GM12874 (cell line): Measurements from ENCODE around the gene SLC6A1.

Experiments used
- TF ChIP-seq, protein P1 (sequence below): IDR thresholded peaks from 2 replicates; pipeline ENCODE4 v1.5.1; 2011; ENCODE audit warnings: low read depth, mild to moderate bottlenecking, control low read depth, low read length, moderate library complexity; ENCODE audit not compliant: insufficient read depth

The SLC6A1 gene

DNA sequence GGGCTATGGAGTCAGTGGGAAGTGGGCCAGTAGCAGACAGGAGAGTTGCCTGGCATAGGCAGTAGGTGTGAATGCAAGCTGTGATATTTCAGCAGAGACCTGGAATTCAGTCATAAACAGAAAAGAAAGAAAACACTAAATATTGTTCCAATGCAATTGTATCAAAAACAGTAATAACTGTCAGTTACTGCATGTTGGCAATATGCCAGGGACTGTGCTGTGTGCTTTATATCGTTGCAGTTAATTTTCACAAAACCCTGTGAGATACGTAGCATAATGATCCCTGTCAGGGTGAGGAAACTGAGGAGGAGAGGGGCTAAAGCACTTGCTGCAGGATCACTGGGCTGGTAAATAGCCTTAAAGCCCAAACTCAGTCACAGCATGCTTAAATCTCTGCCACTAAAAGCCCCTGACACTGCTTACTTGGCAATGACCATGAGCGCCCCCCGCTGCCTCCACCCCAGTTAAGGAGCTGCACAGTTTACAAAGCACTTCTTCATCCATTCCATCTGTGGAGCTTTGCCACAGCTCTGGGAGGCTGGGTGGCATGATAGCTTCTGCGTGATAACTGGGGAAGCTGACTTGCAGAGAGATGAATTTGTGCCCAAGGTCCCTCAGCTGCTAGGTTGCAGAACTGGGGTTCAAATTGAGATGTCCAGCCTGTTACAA lies 3.9 kb downstream of the SLC6A1 start:
- TF ChIP-seq, protein P1, sequence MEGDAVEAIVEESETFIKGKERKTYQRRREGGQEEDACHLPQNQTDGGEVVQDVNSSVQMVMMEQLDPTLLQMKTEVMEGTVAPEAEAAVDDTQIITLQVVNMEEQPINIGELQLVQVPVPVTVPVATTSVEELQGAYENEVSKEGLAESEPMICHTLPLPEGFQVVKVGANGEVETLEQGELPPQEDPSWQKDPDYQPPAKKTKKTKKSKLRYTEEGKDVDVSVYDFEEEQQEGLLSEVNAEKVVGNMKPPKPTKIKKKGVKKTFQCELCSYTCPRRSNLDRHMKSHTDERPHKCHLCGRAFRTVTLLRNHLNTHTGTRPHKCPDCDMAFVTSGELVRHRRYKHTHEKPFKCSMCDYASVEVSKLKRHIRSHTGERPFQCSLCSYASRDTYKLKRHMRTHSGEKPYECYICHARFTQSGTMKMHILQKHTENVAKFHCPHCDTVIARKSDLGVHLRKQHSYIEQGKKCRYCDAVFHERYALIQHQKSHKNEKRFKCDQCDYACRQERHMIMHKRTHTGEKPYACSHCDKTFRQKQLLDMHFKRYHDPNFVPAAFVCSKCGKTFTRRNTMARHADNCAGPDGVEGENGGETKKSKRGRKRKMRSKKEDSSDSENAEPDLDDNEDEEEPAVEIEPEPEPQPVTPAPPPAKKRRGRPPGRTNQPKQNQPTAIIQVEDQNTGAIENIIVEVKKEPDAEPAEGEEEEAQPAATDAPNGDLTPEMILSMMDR, result no peak

DNA sequence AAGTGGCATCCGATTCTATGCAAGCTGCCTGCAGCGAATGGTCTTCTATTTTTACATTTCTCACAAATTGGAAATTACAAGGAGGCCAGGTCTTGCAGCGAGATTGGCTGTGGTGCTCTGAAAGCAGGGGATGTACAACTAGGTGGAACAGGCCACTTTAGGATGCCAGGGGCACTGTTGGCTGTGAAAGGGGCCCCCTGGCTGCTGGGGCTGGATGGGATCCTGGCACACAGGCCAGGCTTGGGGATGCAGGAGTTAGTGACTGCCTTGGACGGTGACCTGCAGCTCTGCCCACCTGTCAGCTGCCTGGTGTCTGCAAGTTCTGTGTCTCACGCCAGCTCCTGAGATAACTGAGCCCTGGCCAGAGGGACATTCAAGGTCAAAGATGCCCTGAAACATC lies 4.6 kb downstream of the SLC6A1 start:
- TF ChIP-seq, protein P1, result no peak

DNA sequence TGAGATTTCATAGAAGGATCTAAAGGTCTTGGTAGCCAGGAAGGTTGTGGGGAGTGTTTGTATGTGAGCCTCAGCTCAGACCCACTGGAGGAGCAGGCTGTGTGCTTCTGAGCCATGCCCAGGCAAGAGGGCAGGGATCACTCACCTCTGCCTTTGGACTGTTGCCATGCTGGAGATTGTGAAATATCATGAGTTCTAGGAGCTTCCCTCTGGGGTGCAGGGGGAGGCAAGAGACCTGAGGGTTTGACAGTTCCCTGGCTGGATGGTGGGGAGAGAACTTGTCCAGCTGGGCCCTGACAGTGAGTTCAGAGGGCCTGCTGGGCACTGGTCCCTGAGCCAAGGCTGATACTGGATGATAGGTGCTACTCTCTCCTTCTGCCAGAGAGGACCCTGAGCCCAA lies 6.0 kb downstream of the SLC6A1 start:
- TF ChIP-seq, protein P1, result no peak

DNA sequence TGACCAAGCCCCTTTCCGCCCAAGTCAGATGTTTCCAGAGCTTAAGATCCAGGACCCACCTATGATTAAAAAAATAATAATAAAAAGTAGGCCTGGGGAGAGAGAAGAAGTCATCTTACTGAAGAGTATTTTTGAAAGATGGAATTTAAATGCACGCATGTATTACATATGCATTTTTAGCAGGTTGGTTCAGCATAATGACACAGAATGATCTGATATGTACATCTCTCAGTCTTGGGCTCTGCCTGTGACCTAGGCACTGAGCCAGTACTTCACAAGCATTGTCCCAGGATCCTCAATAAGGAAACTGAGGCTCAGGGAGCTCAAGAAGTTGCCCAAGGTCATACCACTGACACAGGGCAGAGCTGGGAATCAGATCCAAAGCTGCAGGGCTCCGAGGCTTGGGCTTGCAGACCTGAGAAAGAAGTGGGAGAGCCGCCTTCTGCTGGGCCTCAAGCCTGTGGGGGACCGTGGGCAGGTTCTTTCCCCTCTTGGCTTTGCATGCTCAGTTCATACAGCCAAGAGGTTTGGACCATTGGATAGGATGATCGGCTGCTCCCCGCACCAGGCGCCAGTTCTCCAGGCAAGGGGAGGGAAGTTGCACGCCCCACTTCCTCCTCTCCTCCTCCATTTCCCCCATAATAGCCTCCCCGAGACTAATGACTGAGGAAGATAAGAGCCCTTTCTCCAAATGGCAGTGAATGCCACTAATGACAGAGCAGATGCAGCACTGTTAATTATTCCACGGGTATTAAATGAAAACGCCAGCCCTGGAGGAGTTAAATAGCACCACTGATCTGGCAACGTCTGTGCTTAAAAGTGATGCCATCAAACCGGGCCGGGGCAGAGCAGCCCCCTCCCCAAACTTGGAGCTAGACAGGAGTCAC lies 6.9 kb downstream of the SLC6A1 start:
- TF ChIP-seq, protein P1, result no peak

DNA sequence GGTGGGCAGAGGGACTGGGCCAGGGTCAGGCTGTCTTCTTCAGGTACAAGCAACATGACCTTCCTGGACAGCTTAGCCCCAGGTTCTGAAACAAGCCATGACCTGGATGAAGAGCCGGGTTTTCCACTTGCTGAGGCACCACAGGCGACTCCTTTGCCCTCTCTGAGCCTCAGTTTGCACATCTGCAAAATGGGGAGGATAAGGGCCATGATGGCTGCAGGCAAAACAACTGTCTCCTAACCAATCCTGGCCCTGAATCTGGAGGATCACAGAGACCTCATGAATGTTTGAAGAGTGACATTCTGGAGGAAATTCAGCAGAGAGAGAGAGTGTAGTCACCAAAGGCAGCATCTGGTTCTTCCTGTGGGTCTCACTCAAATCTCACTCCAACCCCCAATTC lies 8.0 kb downstream of the SLC6A1 start:
- TF ChIP-seq, protein P1, result no peak

DNA sequence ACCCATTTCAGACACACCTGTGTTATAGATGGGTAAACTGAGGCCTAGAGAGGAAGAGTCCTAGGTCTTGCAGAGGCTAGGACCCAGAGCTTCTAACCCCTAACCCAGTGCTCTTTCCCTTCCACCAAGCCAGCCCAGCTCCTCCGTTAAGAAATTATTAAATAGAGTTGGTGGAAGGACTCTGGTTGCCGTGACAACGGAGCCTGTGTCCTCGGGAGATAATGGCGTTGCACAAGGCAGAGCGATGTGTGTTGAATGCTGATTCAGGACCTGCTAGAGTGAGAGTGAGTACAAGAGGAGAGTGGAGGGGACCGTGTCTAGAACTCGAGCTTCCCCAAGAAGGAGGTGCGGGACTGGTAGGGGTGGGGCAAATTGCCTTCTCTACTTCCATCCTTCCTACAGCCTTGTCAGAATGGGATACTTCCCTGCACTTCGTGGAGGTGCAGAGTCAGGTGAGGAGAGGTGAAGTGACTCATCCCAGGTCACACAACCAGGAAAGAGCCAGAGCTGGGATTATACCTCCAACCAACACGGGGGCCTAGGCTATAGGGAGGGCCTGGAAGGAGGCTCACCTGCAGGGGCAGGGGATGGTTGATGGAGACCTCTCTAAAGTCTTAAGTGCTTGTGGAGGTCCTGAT lies 8.6 kb downstream of the SLC6A1 start:
- TF ChIP-seq, protein P1, result no peak

DNA sequence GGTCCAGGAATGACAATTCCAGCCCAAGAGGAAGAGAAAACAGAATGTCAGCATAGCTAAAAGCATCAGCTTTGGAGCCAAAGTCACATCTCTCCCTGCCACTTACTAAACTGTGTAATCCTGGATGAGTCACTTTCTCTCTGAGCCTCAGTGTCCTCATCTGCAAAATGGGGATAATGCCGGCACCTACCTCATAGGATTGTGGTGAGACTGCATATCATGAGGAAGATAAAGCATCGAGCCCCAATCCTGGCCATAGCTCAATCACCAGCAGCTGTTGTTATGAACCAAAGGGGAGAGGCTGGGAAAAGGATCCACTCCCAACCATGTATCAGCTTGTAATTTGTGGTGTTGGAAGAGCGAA lies 9.1 kb downstream of the SLC6A1 start:
- TF ChIP-seq, protein P1, result no peak
